Caco-2 (cell line): ENCODE results near the gene PLCB2. TPM values are rescaled to one million over a fixed set of nuclear protein-coding genes. Genes with fewer than 3 reads are reported as not detected.

Experiments used
- BruUV-seq: library from RNA; stranded (reverse); fragments of 400-500 nt; replicated peaks from 2 replicates; lab custom pipeline; 2021; lab: Mats Ljungman, UMichigan
- CTCF ChIA-PET: fragments of 300-600 bp; sonication (Branson Sonifier 250); formaldehyde crosslinking; loops from one replicate; lab custom pipeline; 2022; ENCODE audit warnings: antibody characterized with exemption; lab: Charles Lee
- POLR2A ChIA-PET: fragments of 300-600 bp; sonication (Branson Sonifier 250); formaldehyde crosslinking; loops from one replicate; lab custom pipeline; 2022; ENCODE audit warnings: antibody characterized with exemption; lab: Charles Lee
- DNase-seq, 2 experiments: peaks; one replicate each; pipeline versions ENCODE4 v3.0.0 to v3.0.0-alpha.2; 2020 to 2022
- H3K27me3 ChIP-seq: replicated peaks from 2 replicates; pipeline ENCODE4 v1.6.0; 2011; ENCODE audit warnings: low read length; ENCODE audit not compliant: control insufficient read depth, insufficient read depth
- H3K36me3 ChIP-seq: 2 replicates; pipeline ENCODE4 v1.5.1; 2011; ENCODE audit warnings: low read length; ENCODE audit not compliant: control insufficient read depth, insufficient read depth
- H3K4me1 ChIP-seq: fragments of 250-450 bp; sonication (Bioruptor Pico); 2 replicates; pipeline ENCODE4 v1.5.1; 2020; ENCODE audit warnings: mild to moderate bottlenecking
- H3K4me3 ChIP-seq: 2 replicates; pipeline ENCODE4 v1.5.1; 2011; ENCODE audit warnings: low read depth, mild to moderate bottlenecking, control low read depth, low read length
- H3K9me3 ChIP-seq: fragments of 250-450 bp; sonication (Bioruptor Pico); 2 replicates; pipeline ENCODE4 v1.5.1; 2020; ENCODE audit warnings: mild to moderate bottlenecking, moderate library complexity
- H3K27ac Mint-ChIP-seq: one replicate; pipeline ENCODE4 v1.8.0; 2022; ENCODE audit warnings: mixed read lengths; ENCODE audit not compliant: unreplicated experiment
- H3K27me3 Mint-ChIP-seq: one replicate; pipeline ENCODE4 v1.8.0; 2022; ENCODE audit warnings: mixed read lengths; ENCODE audit not compliant: insufficient read depth, unreplicated experiment
- H3K36me3 Mint-ChIP-seq: one replicate; pipeline ENCODE4 v1.8.0; 2022; ENCODE audit warnings: mild to moderate bottlenecking, mixed read lengths; ENCODE audit not compliant: insufficient read depth, unreplicated experiment
- H3K4me1 Mint-ChIP-seq: one replicate; pipeline ENCODE4 v1.8.0; 2022; ENCODE audit warnings: low read depth, mixed read lengths; ENCODE audit not compliant: unreplicated experiment
- H3K4me3 Mint-ChIP-seq: one replicate; pipeline ENCODE4 v1.8.0; 2022; ENCODE audit warnings: mild to moderate bottlenecking, moderate library complexity, mixed read lengths; ENCODE audit not compliant: unreplicated experiment
- H3K9me3 Mint-ChIP-seq: one replicate; pipeline ENCODE4 v1.8.0; 2022; ENCODE audit warnings: mixed read lengths; ENCODE audit not compliant: unreplicated experiment
- CTCF ChIP-seq, 2 experiments: fragments of 200-600 bp in 1 of 2; IDR thresholded peaks; 1 replicate in 1 of 2; 2 replicates in 1 of 2; pipeline versions ENCODE4 v1.5.1 to v1.8.0; 2011 to 2022; ENCODE audit warnings: antibody characterized with exemption in 1 of 2, control low read depth in 1 of 2, inconsistent platforms in 1 of 2, low read depth in 1 of 2, low read length in 1 of 2, mild to moderate bottlenecking in 1 of 2, moderate library complexity in 1 of 2; ENCODE audit not compliant: insufficient read depth in 1 of 2, severe bottlenecking in 1 of 2, unreplicated experiment in 1 of 2
- intact Hi-C: fragments of 100-400 bp; cut with micrococcal nuclease; formaldehyde crosslinking; loops from one replicate; pipeline ENCODE4 v1.10.0; 2022; ENCODE audit not compliant: unreplicated experiment
- total RNA-seq: library from RNA; stranded (reverse); gene quantifications from 2 replicates; pipeline ENCODE4 v1.2.3, GENCODE V29; 2022

PLCB2 gene
- total RNA-seq, 1 experiment from 2014 or later, result 4.7 TPM

GRCh38 chr15:40297356-40297755, 10.4 kb downstream of the PLCB2 start:
- Mint-ChIP-seq H3K4me3 (no peak overlapping the region), H3K27ac (no peak overlapping the region), H3K36me3 (no peaks in the 10 kb centered on the region), H3K4me1 (peaks cover 11% of the 10 kb centered on the region), H3K27me3 (no peaks in the 10 kb centered on the region), H3K9me3 (no peaks in the 10 kb centered on the region)
- Histone ChIP-seq H3K36me3 (no peaks in the 10 kb centered on the region), H3K4me3 (no peak overlapping the region), H3K4me1 (peaks cover 6% of the 10 kb centered on the region), H3K9me3 (no peaks in the 10 kb centered on the region; the same call in 1 of the 2 replicates), H3K27me3 (no peaks in the 10 kb centered on the region)
- POLR2A ChIA-PET, result no interaction called here
- no peak for DNase-seq
- CTCF ChIA-PET, result interaction anchor here (0.7 kb wide), 1 partner anchor 63 kb away, joined by 4 read pairs; no protein-coding TSS in a partner anchor
- TF ChIP-seq CTCF (IDR thresholded peaks at IDR 0.05; ENCODE audit: insufficient read depth in 1 of 2, low read depth in 1 of 2, low read length in 1 of 2, severe bottlenecking in 1 of 2, unreplicated experiment in 1 of 2), result no peak
- intact Hi-C loops, result no loop called here
- no TSS peak for BruUV-seq

- H3K27me3 Mint-ChIP-seq, result no peaks in the 10 kb centered on the region
- BruUV-seq, result no TSS peak
- CTCF ChIA-PET, result interaction anchor here (0.7 to 1.2 kb wide), 2 partner anchors 12 to 64 kb away, joined by 4 read pairs; partner anchors contain the start of gene PLCB2
- TF ChIP-seq CTCF (IDR thresholded peaks at IDR 0.05; ENCODE audit: insufficient read depth in 1 of 2, low read depth in 1 of 2, low read length in 1 of 2, severe bottlenecking in 1 of 2, unreplicated experiment in 1 of 2), result no peak
- Histone ChIP-seq H3K27me3 (no peaks in the 10 kb centered on the region), H3K9me3 (no peaks in the 10 kb centered on the region; the same call in 1 of the 2 replicates), H3K4me3 (no peak overlapping the region), H3K36me3 (no peaks in the 10 kb centered on the region), H3K4me1 (peaks cover 6% of the 10 kb centered on the region)
- H3K9me3 Mint-ChIP-seq, result no peaks in the 10 kb centered on the region
- H3K4me3 Mint-ChIP-seq, result no peak overlapping the region
- POLR2A ChIA-PET, result no interaction called here
- DNase-seq, result no peak
- H3K27ac Mint-ChIP-seq, result no peak overlapping the region
- H3K4me1 Mint-ChIP-seq, result peaks cover 11% of the 10 kb centered on the region
- H3K36me3 Mint-ChIP-seq, result no peaks in the 10 kb centered on the region
- intact Hi-C loops, result no loop called here
Measured at GRCh38 chr15:40296561-40297230, 11.0 kb downstream of the PLCB2 start.

GRCh38 chr15:40295877-40296560, 11.7 kb downstream of the PLCB2 start:
- POLR2A ChIA-PET, result no interaction called here
- Histone ChIP-seq H3K27me3 (no peaks in the 10 kb centered on the region), H3K4me3 (no peak overlapping the region), H3K9me3 (no peaks in the 10 kb centered on the region; the same call in 1 of the 2 replicates), H3K4me1 (peaks cover 6% of the 10 kb centered on the region), H3K36me3 (no peaks in the 10 kb centered on the region)
- no peak for DNase-seq
- Mint-ChIP-seq H3K27me3 (no peaks in the 10 kb centered on the region), H3K4me1 (peaks cover 11% of the 10 kb centered on the region), H3K27ac (no peak overlapping the region), H3K9me3 (no peaks in the 10 kb centered on the region), H3K36me3 (no peaks in the 10 kb centered on the region), H3K4me3 (no peak overlapping the region)
- no peak for TF ChIP-seq CTCF (IDR thresholded peaks at IDR 0.05; ENCODE audit: insufficient read depth in 1 of 2, low read depth in 1 of 2, low read length in 1 of 2, severe bottlenecking in 1 of 2, unreplicated experiment in 1 of 2)
- CTCF ChIA-PET, result interaction anchor here (1.2 kb wide), 1 partner anchor 12 kb away, joined by 4 read pairs; the partner anchor contains the start of gene PLCB2
- BruUV-seq, result no TSS peak
- intact Hi-C loops, result no loop called here
